Gastrocnemius medialis (tissue), 4 donors: Measurements from ENCODE around the gene C3orf22. TPM values are rescaled to one million over a fixed set of nuclear protein-coding genes. Genes with fewer than 3 reads are reported as not detected.

Experiments used
- ATAC-seq, 2 donors: fragments of 150-250 bp; one replicate each; pipeline ENCODE4 v1.9.1; 2016
- DNase-seq, 2 donors: peaks; one replicate each; pipeline ENCODE4 v3.0.0-alpha.2; 2019
- H3K27ac ChIP-seq, 4 donors: fragments of 200-600 bp; sonication (generic); 1 replicate in 1 of 4; 2 replicates in 3 of 4; pipeline ENCODE4 v1.5.1; 2016 to 2018; ENCODE audit warnings: mild to moderate bottlenecking in 2 of 4, moderate library complexity in 1 of 4
- H3K27me3 ChIP-seq, 3 donors: fragments of 200-600 bp; sonication (generic) in 2 of 3; 1 replicate in 1 of 3; 2 replicates in 2 of 3; pipeline versions ENCODE4 v1.5.1 to v1.6.0; 2016 to 2019; ENCODE audit warnings: mild to moderate bottlenecking in 1 of 3, moderate library complexity in 1 of 3
- H3K36me3 ChIP-seq, 2 donors: fragments of 200-600 bp; sonication (generic) in 1 of 2; one replicate each; pipeline ENCODE4 v1.5.1; 2017 to 2018
- H3K4me1 ChIP-seq, 2 donors: fragments of 200-600 bp; sonication (generic) in 1 of 2; one replicate each; pipeline ENCODE4 v1.5.1; 2016 to 2017; ENCODE audit warnings: mild to moderate bottlenecking in 2 of 2
- H3K4me3 ChIP-seq, 4 donors: fragments of 200-600 bp; sonication (generic) in 3 of 4; 1 replicate in 1 of 4; 2 replicates in 3 of 4; pipeline ENCODE4 v1.5.1; 2016 to 2019; ENCODE audit warnings: mild to moderate bottlenecking in 2 of 4
- H3K9me3 ChIP-seq, 3 donors: fragments of 200-600 bp; sonication (generic) in 2 of 3; 1 replicate in 1 of 3; 2 replicates in 2 of 3; pipeline ENCODE4 v1.5.1; 2016 to 2019
- CTCF ChIP-seq, 5 experiments: fragments of 450-650 bp in 3 of 5; fragments of 200-600 bp in 2 of 5; sonication (generic) in 2 of 5; IDR thresholded peaks in 4 of 5; conservative IDR thresholded peaks in 1 of 5; 1 replicate in 4 of 5; 2 replicates in 1 of 5; pipeline ENCODE4 v1.5.1; 2016 to 2019; ENCODE audit warnings: antibody characterized with exemption in 5 of 5, mild to moderate bottlenecking in 3 of 5, moderate library complexity in 3 of 5
- POLR2A ChIP-seq, 2 donors: fragments of 450-650 bp; IDR thresholded peaks; one replicate each; pipeline ENCODE4 v1.6.1; 2017; ENCODE audit warnings: antibody characterized with exemption in 2 of 2, mild to moderate bottlenecking in 2 of 2, moderate library complexity in 2 of 2
- in situ Hi-C, 4 donors: fragments of 200-750 bp; cut with MboI; loops; one replicate each; pipeline versions ENCODE4 v1.15.0 to v1.8.0; 2017; ENCODE audit warnings: low sequenced_read_pairs in 4 of 4
- intact Hi-C: fragments of 100-400 bp; cut with DNase I; formaldehyde crosslinking; loops from one replicate; pipeline ENCODE4 v1.15.1; 2023; ENCODE audit warnings: low total_unique reads
- total RNA-seq, 4 donors: library from RNA; depleted of rRNA; stranded (reverse); fragments of >200 nt; gene quantifications; one replicate each; pipeline versions ENCODE4 v1.1.0 to v1.2.3, GENCODE V29; 2016

The C3orf22 gene
- total RNA-seq, 4 donors from 2014 or later, result not detected

GRCh38 chr3:126523745-126524428 is 34.8 kb downstream of the C3orf22 start, which contains the start of gene CHST13:
Gene CHST13 (plus strand): TSS chr3:126524155. CDS start chr3:126524333, 178 bp downstream.
- H3K9me3 ChIP-seq, result no peaks in the 10 kb centered on the region
- peak within 1 kb of the TSS; percentile 38 to 51 (median 44) for H3K4me3 ChIP-seq
- peaks cover 0 to 8% (median 0%) of the 10 kb centered on the region in 3 donors for H3K27me3 ChIP-seq
- TF ChIP-seq CTCF (IDR thresholded peaks at IDR 0.05 in 4 of 5, conservative IDR thresholded peaks at IDR 0.05 in 1 of 5), result no peak
- TF ChIP-seq POLR2A (IDR thresholded peaks at IDR 0.05), result no peak
- H3K4me1 ChIP-seq, result peaks cover 0 to 7% of the 10 kb centered on the region in 2 donors
- H3K27ac ChIP-seq, result no peak within 1 kb of the TSS
- in situ Hi-C loops (no loop called here), intact Hi-C loops (loop anchor here (2.0 to 10.0 kb wide), 3 partner anchors 131 to 1023 kb away; partner anchors contain the start of gene TXNRD3)
- DNase-seq (no peak), ATAC-seq (peak; percentile 48 to 60)
- no peaks in the 10 kb centered on the region for H3K36me3 ChIP-seq

GRCh38 chr3:126522363-126522788 is 36.4 kb downstream of the C3orf22 start:
- no peak overlapping the region for H3K27ac ChIP-seq
- no peaks in the 10 kb centered on the region for H3K36me3 ChIP-seq
- H3K4me3 ChIP-seq, result no peak overlapping the region
- peak in 1 of 2 donors; percentile 70 for ATAC-seq
- H3K4me1 ChIP-seq, result peaks cover 0 to 7% of the 10 kb centered on the region in 2 donors
- no peaks in the 10 kb centered on the region for H3K9me3 ChIP-seq
- peak in 1 of 2 donors; percentile 32 for DNase-seq
- in situ Hi-C loops, result no loop called here
- H3K27me3 ChIP-seq, result peaks cover 0 to 8% (median 0%) of the 10 kb centered on the region in 3 donors
- intact Hi-C loops, result loop anchor here (2.0 to 10.0 kb wide), 3 partner anchors 132 to 1025 kb away; partner anchors contain the start of gene TXNRD3
- TF ChIP-seq POLR2A (IDR thresholded peaks at IDR 0.05), result no peak
- peak; percentile 72 to 92 (median 85) for TF ChIP-seq CTCF (IDR thresholded peaks at IDR 0.05 in 4 of 5, conservative IDR thresholded peaks at IDR 0.05 in 1 of 5)

GRCh38 chr3:126521122-126521891 is 37.4 kb downstream of the C3orf22 start:
- no peak for ATAC-seq
- in situ Hi-C loops, result no loop called here
- Histone ChIP-seq H3K9me3 (no peaks in the 10 kb centered on the region), H3K27ac (no peak overlapping the region), H3K4me1 (peaks cover 0 to 7% of the 10 kb centered on the region in 2 donors), H3K36me3 (no peaks in the 10 kb centered on the region), H3K27me3 (peaks cover 0 to 8% (median 0%) of the 10 kb centered on the region in 3 donors), H3K4me3 (no peak overlapping the region)
- no peak for TF ChIP-seq CTCF (IDR thresholded peaks at IDR 0.05 in 4 of 5, conservative IDR thresholded peaks at IDR 0.05 in 1 of 5)
- no peak for TF ChIP-seq POLR2A (IDR thresholded peaks at IDR 0.05)
- no peak for DNase-seq
- intact Hi-C loops, result loop anchor here (5.0 to 10.0 kb wide), 2 partner anchors 933 to 1026 kb away; no protein-coding TSS in a partner anchor

- no peaks in the 10 kb centered on the region for H3K36me3 ChIP-seq
- TF ChIP-seq POLR2A (IDR thresholded peaks at IDR 0.05), result no peak
- no peak for TF ChIP-seq CTCF (IDR thresholded peaks at IDR 0.05 in 4 of 5, conservative IDR thresholded peaks at IDR 0.05 in 1 of 5)
- no peak overlapping the region for H3K27ac ChIP-seq
- H3K4me1 ChIP-seq, result peaks cover 0 to 7% of the 10 kb centered on the region in 2 donors
- H3K4me3 ChIP-seq, result no peak overlapping the region
- H3K27me3 ChIP-seq, result peaks cover 0 to 7% (median 0%) of the 10 kb centered on the region in 3 donors
- intact Hi-C loops (loop anchor here (5.0 to 10.0 kb wide), 2 partner anchors 935 to 1028 kb away; no protein-coding TSS in a partner anchor), in situ Hi-C loops (no loop called here)
- H3K9me3 ChIP-seq, result no peaks in the 10 kb centered on the region
- DNase-seq (no peak), ATAC-seq (no peak)
These were observed 39.0 kb downstream of the C3orf22 start for GRCh38 chr3:126519506-126520455.
